HL-60 (cell line): ENCODE results near the gene PGS1.

Source experiments
- CTCF ChIP-seq: IDR thresholded peaks from one replicate; pipeline ENCODE4 v1.5.1; 2011; ENCODE audit warnings: low read length, control low read depth, inconsistent platforms; ENCODE audit not compliant: insufficient read depth
- GABPA ChIP-seq: IDR thresholded peaks from 2 replicates; pipeline ENCODE4 v1.6.1; 2012; ENCODE audit warnings: low read depth
- POLR2AphosphoS5 ChIP-seq: IDR thresholded peaks from 2 replicates; pipeline ENCODE4 v1.6.1; 2012; ENCODE audit warnings: low read depth
- REST ChIP-seq: IDR thresholded peaks from 2 replicates; pipeline ENCODE4 v1.6.1; 2012; ENCODE audit warnings: low read depth; ENCODE audit not compliant: insufficient replicate concordance
- SPI1 ChIP-seq: IDR thresholded peaks from 2 replicates; pipeline ENCODE4 v1.6.1; 2012; ENCODE audit warnings: low read depth, mild to moderate bottlenecking, borderline replicate concordance

DNA sequence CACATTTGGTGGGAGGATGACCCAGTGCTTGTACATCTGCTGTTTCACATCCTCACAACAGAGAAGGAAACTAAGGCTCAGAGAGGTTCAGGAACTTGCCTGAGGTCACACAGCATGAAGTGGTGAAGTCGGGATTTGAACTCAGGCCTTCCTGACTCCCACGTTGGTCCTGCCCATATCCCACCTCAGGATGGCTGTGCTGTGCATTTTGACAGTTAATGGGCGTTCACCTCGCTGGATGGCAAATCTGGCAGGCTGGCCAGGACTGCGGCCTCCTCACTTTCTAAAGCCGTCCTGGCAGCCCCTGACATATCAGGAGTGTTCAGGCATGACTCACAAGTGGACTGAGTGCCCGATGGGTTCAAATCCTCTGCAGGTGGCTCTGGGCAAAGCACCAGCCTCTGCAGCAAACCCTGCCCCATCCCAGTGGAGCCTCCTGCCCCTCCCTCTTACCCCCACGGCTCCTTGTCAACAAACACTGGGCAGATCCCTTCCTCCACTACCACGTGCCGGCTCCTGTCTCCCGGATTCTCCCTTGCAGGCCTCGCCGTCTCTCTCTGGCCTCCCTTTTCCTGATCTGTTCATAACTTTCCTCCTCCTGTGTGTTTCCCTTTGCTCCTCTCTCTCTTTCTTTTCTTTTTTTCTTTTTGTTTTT lies 47.8 kb upstream of the PGS1 start:
- no peak for TF ChIP-seq POLR2AphosphoS5
- TF ChIP-seq CTCF, result no peak
- no peak for TF ChIP-seq SPI1
- no peak for TF ChIP-seq REST
- no peak for TF ChIP-seq GABPA
